GM21723 (cell line): ENCODE measurements around the gene DCP1A.

ENCODE experiments used
- ATAC-seq: cut with Tn5 transposase; IDR thresholded peaks from one replicate; pipeline ENCODE4 v1.9.1; 2021; ENCODE audit warnings: mild to moderate bottlenecking, moderate library complexity; ENCODE audit not compliant: unreplicated experiment

Gene DCP1A

GRCh38 chr3:53250453-53250852 is 96.9 kb downstream of the DCP1A start:
- no peak for ATAC-seq

- no peak for ATAC-seq
Measured at GRCh38 chr3:53248161-53248560, 99.2 kb downstream of the DCP1A start.

GRCh38 chr3:53247619-53248018 is 99.7 kb downstream of the DCP1A start:
- no peak for ATAC-seq

- no peak for ATAC-seq
Measured at GRCh38 chr3:53244271-53244670, 103.1 kb downstream of the DCP1A start.

GRCh38 chr3:53243785-53244184 is 103.6 kb downstream of the DCP1A start:
- ATAC-seq: no peak

- no peak for ATAC-seq
Measured at GRCh38 chr3:53243165-53243564, 104.2 kb downstream of the DCP1A start.

- ATAC-seq: no peak
Measured at GRCh38 chr3:53242642-53243041, 104.7 kb downstream of the DCP1A start.

GRCh38 chr3:53242155-53242554 is 105.2 kb downstream of the DCP1A start:
- no peak for ATAC-seq

- ATAC-seq: no peak
Measured at GRCh38 chr3:53240989-53241972, 106.1 kb downstream of the DCP1A start.

- no peak for ATAC-seq
Measured at GRCh38 chr3:53239800-53240199, 107.5 kb downstream of the DCP1A start.

- ATAC-seq: no peak
Measured at GRCh38 chr3:53238886-53239285, 108.5 kb downstream of the DCP1A start.

GRCh38 chr3:53238051-53238850 is 109.1 kb downstream of the DCP1A start:
- no peak for ATAC-seq

GRCh38 chr3:53236112-53236841 is 111.1 kb downstream of the DCP1A start:
- no peak for ATAC-seq

- no peak for ATAC-seq
Measured at GRCh38 chr3:53235545-53235944, 111.8 kb downstream of the DCP1A start.

- ATAC-seq: no peak
Measured at GRCh38 chr3:53234841-53235232, 112.5 kb downstream of the DCP1A start.

GRCh38 chr3:53234130-53234840 is 113.1 kb downstream of the DCP1A start:
- no peak for ATAC-seq
